ENCODE data around the gene PATL2. TPM values are rescaled to one million over a fixed set of nuclear protein-coding genes. Genes with fewer than 3 reads are reported as not detected.
A peak's percentile ranks its signal among the peaks of the same experiment; 100 is the strongest.

The PATL2 gene
- total RNA-seq, 4 donors from 2014 or later, result 3.0 to 40.0 (median 4.4) TPM

GRCh38 chr15:44673639-44674038 is 37.5 kb downstream of the PATL2 start:
- no peak for DNase-seq
- no peaks in the 10 kb centered on the region for H3K27me3 ChIP-seq
- TF ChIP-seq CTCF (IDR thresholded peaks at IDR 0.05), result no peak
- TF ChIP-seq POLR2AphosphoS5 (IDR thresholded peaks at IDR 0.05), result no peak
- TF ChIP-seq EP300 (IDR thresholded peaks at IDR 0.05; ENCODE audit: low read depth), result no peak
- no peak for TF ChIP-seq POLR2A (IDR thresholded peaks at IDR 0.05)
- no peak overlapping the region for H3K27ac ChIP-seq
- H3K9me3 ChIP-seq, result no peaks in the 10 kb centered on the region
- intact Hi-C loops (cut with DNase I; ENCODE audit: low total_unique reads), result loop anchor here (5.0 kb wide), 1 partner anchor 34 kb away; no protein-coding TSS in a partner anchor
- no peak overlapping the region for H3K4me3 ChIP-seq
- in situ Hi-C loops (cut with MboI; ENCODE audit: low pct_ligation_motif_present in 1 of 4, low pct_unique_long_range_greater_than_20kb in 1 of 4, low sequenced_read_pairs in 3 of 4), result no loop called here
- H3K36me3 ChIP-seq, result no peaks in the 10 kb centered on the region
- WGBS, 2 donors (ENCODE audit: low coverage in 1 of 2), result 86 to 100% methylated on average over 1 to 2 of the region's 2 CpGs
- no peaks in the 10 kb centered on the region for H3K4me1 ChIP-seq

GRCh38 chr15:44670087-44670950 is 40.8 kb downstream of the PATL2 start:
- no peaks in the 10 kb centered on the region for H3K27me3 ChIP-seq
- H3K9me3 ChIP-seq, result no peaks in the 10 kb centered on the region
- H3K4me1 ChIP-seq, result no peaks in the 10 kb centered on the region
- H3K36me3 ChIP-seq, result no peaks in the 10 kb centered on the region
- WGBS, 2 donors (ENCODE audit: low coverage in 1 of 2), result 60 to 86% methylated on average over 2 to 6 of the region's 6 CpGs
- no peak overlapping the region for H3K27ac ChIP-seq
- intact Hi-C loops (cut with DNase I; ENCODE audit: low total_unique reads) (loop anchor here (5.0 kb wide), 1 partner anchor 37 kb away; no protein-coding TSS in a partner anchor), in situ Hi-C loops (cut with MboI; ENCODE audit: low pct_ligation_motif_present in 1 of 4, low pct_unique_long_range_greater_than_20kb in 1 of 4, low sequenced_read_pairs in 3 of 4) (no loop called here)
- H3K4me3 ChIP-seq, result no peak overlapping the region
- no peak for DNase-seq
- no peak for TF ChIP-seq EP300 (IDR thresholded peaks at IDR 0.05; ENCODE audit: low read depth)
- TF ChIP-seq CTCF (IDR thresholded peaks at IDR 0.05), result no peak
- no peak for TF ChIP-seq POLR2AphosphoS5 (IDR thresholded peaks at IDR 0.05)
- no peak for TF ChIP-seq POLR2A (IDR thresholded peaks at IDR 0.05)

DNA sequence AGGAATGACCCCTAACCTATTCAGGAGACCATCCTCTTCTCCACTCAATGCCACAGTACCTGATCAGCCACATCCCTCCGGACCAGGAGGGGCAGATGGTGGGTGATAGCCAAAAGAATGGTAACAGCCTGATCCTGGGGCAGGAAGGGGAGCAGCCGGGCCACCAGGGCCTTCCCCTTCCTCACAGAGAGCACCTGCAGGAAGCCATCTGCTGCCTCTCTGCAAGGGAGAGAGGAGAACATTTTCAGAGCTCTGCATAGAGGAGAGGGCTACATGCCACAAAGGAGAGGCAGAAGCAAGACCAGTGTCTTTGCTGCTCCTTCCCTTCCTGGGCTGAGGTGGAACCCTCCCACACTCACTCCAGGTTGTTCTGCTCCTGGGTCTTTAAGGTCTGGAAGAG is 42.2 kb downstream of the PATL2 start:
- Histone ChIP-seq H3K36me3 (no peaks in the 10 kb centered on the region), H3K27ac (no peak overlapping the region), H3K4me1 (peaks cover 1 to 5% (median 4%) of the 10 kb centered on the region in 4 donors), H3K27me3 (no peaks in the 10 kb centered on the region), H3K4me3 (no peak overlapping the region), H3K9me3 (no peaks in the 10 kb centered on the region)
- TF ChIP-seq POLR2A (IDR thresholded peaks at IDR 0.05) (no peak), POLR2AphosphoS5 (IDR thresholded peaks at IDR 0.05) (no peak), EP300 (IDR thresholded peaks at IDR 0.05; ENCODE audit: low read depth) (no peak), CTCF (IDR thresholded peaks at IDR 0.05) (no peak)
- intact Hi-C loops (cut with DNase I; ENCODE audit: low total_unique reads) (no loop called here), in situ Hi-C loops (cut with MboI; ENCODE audit: low pct_ligation_motif_present in 1 of 4, low pct_unique_long_range_greater_than_20kb in 1 of 4, low sequenced_read_pairs in 3 of 4) (loop anchor here in 3 of 4 donors (10.0 kb wide), 1 partner anchor 66 kb away; the partner anchor contains the start of gene TRIM69 (in 3 of the 3))
- DNase-seq, result no peak
- WGBS, 2 donors (ENCODE audit: low coverage in 1 of 2), result 43 to 57% methylated on average over 1 to 2 of the region's 2 CpGs

- Histone ChIP-seq H3K4me3 (no peak overlapping the region), H3K9me3 (no peaks in the 10 kb centered on the region), H3K27ac (peak overlapping the region in 2 of 4 donors; percentile 14 to 49), H3K27me3 (no peaks in the 10 kb centered on the region), H3K4me1 (peaks cover 8 to 16% (median 10%) of the 10 kb centered on the region in 4 donors), H3K36me3 (no peaks in the 10 kb centered on the region)
- in situ Hi-C loops (cut with MboI; ENCODE audit: low pct_ligation_motif_present in 1 of 4, low pct_unique_long_range_greater_than_20kb in 1 of 4, low sequenced_read_pairs in 3 of 4), result loop anchor here in 3 of 4 donors (10.0 kb wide), 1 partner anchor 68 kb away; the partner anchor contains the start of gene TRIM69 (in 3 of the 3)
- no peak for DNase-seq
- TF ChIP-seq EP300 (IDR thresholded peaks at IDR 0.05; ENCODE audit: low read depth) (no peak), CTCF (IDR thresholded peaks at IDR 0.05) (no peak), POLR2A (IDR thresholded peaks at IDR 0.05) (no peak), POLR2AphosphoS5 (IDR thresholded peaks at IDR 0.05) (no peak)
- 61 to 92% methylated on average over 2 to 3 of the region's 3 CpGs for WGBS, 2 donors (ENCODE audit: low coverage in 1 of 2)
- intact Hi-C loops (cut with DNase I; ENCODE audit: low total_unique reads), result no loop called here
Measured at GRCh38 chr15:44667039-44667360, 44.1 kb downstream of the PATL2 start.
